Liver (tissue), 9 donors: Measurements from ENCODE around the gene PSMB7. TPM values are rescaled to one million over a fixed set of nuclear protein-coding genes. Genes with fewer than 3 reads are reported as not detected.

ENCODE experiments used
- DNase-seq: peaks from one replicate; pipeline ENCODE4 v3.0.0-alpha.2; 2017; ENCODE audit warnings: low spot score
- H3K27ac ChIP-seq, 2 donors: one replicate each; pipeline ENCODE4 v1.7.0; 2013; ENCODE audit warnings: inconsistent platforms in 2 of 2, low read length in 2 of 2, control low read depth in 1 of 2, low read depth in 1 of 2, mild to moderate bottlenecking in 1 of 2
- H3K27me3 ChIP-seq, 4 donors: one replicate each; pipeline versions ENCODE4 v1.6.1 to v1.7.0; 2013; ENCODE audit warnings: low read length in 3 of 4, inconsistent platforms in 1 of 4, mild to moderate bottlenecking in 1 of 4, moderate library complexity in 1 of 4; ENCODE audit not compliant: control insufficient read depth in 4 of 4, insufficient read depth in 4 of 4
- H3K36me3 ChIP-seq, 4 donors: one replicate each; pipeline versions ENCODE4 v1.6.1 to v1.7.0; 2013; ENCODE audit warnings: low read length in 3 of 4, mild to moderate bottlenecking in 3 of 4, low read depth in 1 of 4, moderate library complexity in 1 of 4; ENCODE audit not compliant: control insufficient read depth in 4 of 4, insufficient read depth in 3 of 4
- H3K4me1 ChIP-seq, 4 donors: one replicate each; pipeline versions ENCODE4 v1.6.1 to v1.7.0; 2013; ENCODE audit warnings: low read length in 3 of 4, mild to moderate bottlenecking in 3 of 4, moderate library complexity in 1 of 4; ENCODE audit not compliant: control insufficient read depth in 4 of 4, insufficient read depth in 4 of 4
- H3K4me3 ChIP-seq, 3 donors: one replicate each; pipeline versions ENCODE4 v1.6.1 to v1.7.0; 2013; ENCODE audit warnings: low read length in 3 of 3, control low read depth in 1 of 3, low read depth in 1 of 3, mild to moderate bottlenecking in 1 of 3
- H3K9ac ChIP-seq, 2 donors: one replicate each; pipeline ENCODE4 v1.7.0; 2013; ENCODE audit warnings: low read length in 2 of 2, mild to moderate bottlenecking in 2 of 2, moderate library complexity in 2 of 2, control low read depth in 1 of 2, low read depth in 1 of 2
- H3K9me3 ChIP-seq, 4 donors: one replicate each; pipeline versions ENCODE4 v1.6.1 to v1.7.0; 2013; ENCODE audit warnings: low read length in 3 of 4; ENCODE audit not compliant: control insufficient read depth in 4 of 4
- ATF3 ChIP-seq: IDR thresholded peaks from 2 replicates; pipeline ENCODE4 v1.6.1; 2016; ENCODE audit warnings: antibody characterized with exemption
- EGR1 ChIP-seq, 2 donors: IDR thresholded peaks; 2 replicates each; pipeline ENCODE4 v1.6.1; 2016 to 2018; ENCODE audit warnings: antibody characterized with exemption in 2 of 2, low read depth in 2 of 2
- FOXA1 ChIP-seq: IDR thresholded peaks from 2 replicates; pipeline ENCODE4 v1.6.1; 2016; ENCODE audit warnings: antibody characterized with exemption
- GABPA ChIP-seq, 2 donors: IDR thresholded peaks in 1 of 2; conservative IDR thresholded peaks in 1 of 2; 2 replicates each; pipeline ENCODE4 v1.6.1; 2016; ENCODE audit warnings: antibody characterized with exemption in 2 of 2, mild to moderate bottlenecking in 1 of 2, moderate library complexity in 1 of 2
- HNF4A ChIP-seq, 2 donors: conservative IDR thresholded peaks; 2 replicates each; pipeline ENCODE4 v1.6.1; 2016; ENCODE audit warnings: antibody characterized with exemption in 2 of 2, mild to moderate bottlenecking in 2 of 2
- HNF4G ChIP-seq: IDR thresholded peaks from 2 replicates; pipeline ENCODE4 v1.6.1; 2016; ENCODE audit warnings: antibody characterized with exemption
- JUND ChIP-seq, 2 donors: IDR thresholded peaks; 2 replicates each; pipeline ENCODE4 v1.6.1; 2016; ENCODE audit warnings: antibody characterized with exemption in 2 of 2
- MAX ChIP-seq: IDR thresholded peaks from 2 replicates; pipeline ENCODE4 v1.6.1; 2016; ENCODE audit warnings: antibody characterized with exemption
- NR2F2 ChIP-seq: IDR thresholded peaks from 2 replicates; pipeline ENCODE4 v1.6.1; 2016; ENCODE audit warnings: antibody characterized with exemption
- RAD21 ChIP-seq, 2 donors: IDR thresholded peaks; 2 replicates each; pipeline ENCODE4 v1.6.1; 2016; ENCODE audit warnings: antibody characterized with exemption in 2 of 2, mild to moderate bottlenecking in 2 of 2
- SP1 ChIP-seq: IDR thresholded peaks from 2 replicates; pipeline ENCODE4 v1.6.1; 2018; ENCODE audit warnings: antibody characterized with exemption, mild to moderate bottlenecking
- TAF1 ChIP-seq: conservative IDR thresholded peaks from 2 replicates; pipeline ENCODE4 v1.6.1; 2016; ENCODE audit warnings: antibody characterized with exemption, mild to moderate bottlenecking
- YY1 ChIP-seq: IDR thresholded peaks from 2 replicates; pipeline ENCODE4 v1.6.1; 2016; ENCODE audit warnings: antibody characterized with exemption, mild to moderate bottlenecking
- ZBTB33 ChIP-seq: IDR thresholded peaks from 2 replicates; pipeline ENCODE4 v1.6.1; 2016; ENCODE audit warnings: antibody characterized with exemption
- WGBS: extraction: QIAGEN DNeasy Blood & Tissue Kit; methylation state at CpG from one replicate; pipeline ENCODE4 v1.1.7; 2013; 5-methylcytosine and 5-hydroxymethylcytosine counted together
- polyA plus RNA-seq, 2 donors: library from polyadenylated mRNA; stranded (reverse) in 1 of 2; unstranded in 1 of 2; fragments of 200-250 nt in 1 of 2; fragments of >200 nt in 1 of 2; fragmentation: Nextera tagmentation in 1 of 2; extraction: Ambion mirVana in 1 of 2; gene quantifications; one replicate each; pipeline versions ENCODE4 v1.2.1 to v1.2.3, GENCODE V29; 2013 to 2015
- total RNA-seq, 2 donors: library from RNA; depleted of rRNA; stranded (reverse); fragments of >200 nt; gene quantifications; one replicate each; pipeline ENCODE4 v1.2.3, GENCODE V29; 2014
- TF ChIP-seq, protein P1 (sequence below): fragments of 150-350 bp; IDR thresholded peaks from 2 replicates; pipeline ENCODE4 v1.5.1; 2017; ENCODE audit warnings: improper control_type of control experiment, low read depth, low read length; ENCODE audit not compliant: missing input control
- donor health status: healthy.
- donor health status: healthy.
- donor health status: healthy.
- donor health status: healthy.
- donor health status: healthy.

PSMB7 gene
- total and polyA plus RNA-seq, 4 donors: 90.9 to 183 (median 134) TPM

DNA sequence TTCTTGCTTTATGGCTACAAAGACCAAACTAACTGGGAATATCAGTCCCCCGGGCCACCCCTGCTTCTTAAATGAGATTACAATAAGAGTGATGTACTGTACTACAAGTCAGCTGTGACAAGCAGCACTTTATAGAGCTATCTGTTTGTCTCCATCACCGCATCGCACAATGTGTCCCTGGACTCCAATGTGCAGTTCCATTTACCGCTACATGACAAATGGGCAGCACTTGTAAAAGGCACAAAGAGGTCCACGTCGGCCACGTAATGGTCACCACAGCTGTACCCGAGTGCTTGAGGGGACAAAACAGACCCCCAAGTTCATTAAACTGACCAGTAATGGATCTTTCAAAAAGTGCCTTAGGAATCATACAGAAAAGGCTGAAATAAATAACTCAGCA, 54.1 kb downstream of the PSMB7 start:
- TF ChIP-seq FOXA1 (no peak), SP1 (no peak), HNF4G (no peak), GABPA (IDR thresholded peaks at IDR 0.05 in 1 of 2, conservative IDR thresholded peaks at IDR 0.05 in 1 of 2) (no peak), NR2F2 (no peak), EGR1 (IDR thresholded peaks at IDR 0.05; ENCODE audit: low read depth in 2 of 2) (no peak)
- TF ChIP-seq, protein P1, sequence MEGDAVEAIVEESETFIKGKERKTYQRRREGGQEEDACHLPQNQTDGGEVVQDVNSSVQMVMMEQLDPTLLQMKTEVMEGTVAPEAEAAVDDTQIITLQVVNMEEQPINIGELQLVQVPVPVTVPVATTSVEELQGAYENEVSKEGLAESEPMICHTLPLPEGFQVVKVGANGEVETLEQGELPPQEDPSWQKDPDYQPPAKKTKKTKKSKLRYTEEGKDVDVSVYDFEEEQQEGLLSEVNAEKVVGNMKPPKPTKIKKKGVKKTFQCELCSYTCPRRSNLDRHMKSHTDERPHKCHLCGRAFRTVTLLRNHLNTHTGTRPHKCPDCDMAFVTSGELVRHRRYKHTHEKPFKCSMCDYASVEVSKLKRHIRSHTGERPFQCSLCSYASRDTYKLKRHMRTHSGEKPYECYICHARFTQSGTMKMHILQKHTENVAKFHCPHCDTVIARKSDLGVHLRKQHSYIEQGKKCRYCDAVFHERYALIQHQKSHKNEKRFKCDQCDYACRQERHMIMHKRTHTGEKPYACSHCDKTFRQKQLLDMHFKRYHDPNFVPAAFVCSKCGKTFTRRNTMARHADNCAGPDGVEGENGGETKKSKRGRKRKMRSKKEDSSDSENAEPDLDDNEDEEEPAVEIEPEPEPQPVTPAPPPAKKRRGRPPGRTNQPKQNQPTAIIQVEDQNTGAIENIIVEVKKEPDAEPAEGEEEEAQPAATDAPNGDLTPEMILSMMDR: no peak
- Histone ChIP-seq H3K27ac (no peak overlapping the region), H3K4me3 (no peak overlapping the region), H3K27me3 (no peaks in the 10 kb centered on the region), H3K9ac (no peak overlapping the region), H3K36me3 (peaks cover 0 to 6% (median 0%) of the 10 kb centered on the region in 4 donors), H3K9me3 (no peaks in the 10 kb centered on the region), H3K4me1 (peaks cover 5 to 33% (median 19%) of the 10 kb centered on the region in 4 donors)
- DNase-seq: no peak
- WGBS: 95% methylated on average over 8 of the region's 8 CpGs

GRCh38 chr9:124359855-124360678, 55.2 kb downstream of the PSMB7 start:
- H3K27ac ChIP-seq: no peak overlapping the region
- peaks cover 0 to 16% (median 4%) of the 10 kb centered on the region in 4 donors for H3K36me3 ChIP-seq
- TF ChIP-seq FOXA1 (no peak), NR2F2 (no peak), EGR1 (IDR thresholded peaks at IDR 0.05; ENCODE audit: low read depth in 2 of 2) (no peak)
- TF ChIP-seq, protein P1: peak; percentile 0
- peaks cover 5 to 32% (median 18%) of the 10 kb centered on the region in 4 donors for H3K4me1 ChIP-seq
- WGBS: 93% methylated on average over 11 of the region's 11 CpGs
- no peak for DNase-seq
- H3K4me3 ChIP-seq: no peak overlapping the region
- H3K27me3 ChIP-seq: no peaks in the 10 kb centered on the region
- no peaks in the 10 kb centered on the region for H3K9me3 ChIP-seq
- H3K9ac ChIP-seq: no peak overlapping the region

- TF ChIP-seq JUND (IDR thresholded peaks at IDR 0.05) (no peak), GABPA (IDR thresholded peaks at IDR 0.05 in 1 of 2, conservative IDR thresholded peaks at IDR 0.05 in 1 of 2) (no peak), FOXA1 (no peak), MAX (no peak), EGR1 (IDR thresholded peaks at IDR 0.05; ENCODE audit: low read depth in 2 of 2) (no peak), YY1 (no peak), TAF1 (no peak), ATF3 (no peak), ZBTB33 (no peak), RAD21 (IDR thresholded peaks at IDR 0.05) (no peak), NR2F2 (no peak), HNF4A (conservative IDR thresholded peaks at IDR 0.05) (no peak)
- TF ChIP-seq, protein P1: no peak
- peaks cover 0 to 21% (median 7%) of the 10 kb centered on the region in 4 donors for H3K36me3 ChIP-seq
- H3K27me3 ChIP-seq: no peaks in the 10 kb centered on the region
- H3K4me3 ChIP-seq: no peak overlapping the region
- no peak overlapping the region for H3K27ac ChIP-seq
- no peaks in the 10 kb centered on the region for H3K9me3 ChIP-seq
- WGBS: 93% methylated on average over 6 of the region's 6 CpGs
- H3K9ac ChIP-seq: no peak overlapping the region
- H3K4me1 ChIP-seq: peaks cover 5 to 26% (median 14%) of the 10 kb centered on the region in 4 donors
- no peak for DNase-seq
Observed at GRCh38 chr9:124359426-124359825, 55.8 kb downstream of the PSMB7 start.
